ENCODE data around the gene ARHGEF12.

ARHGEF12 gene

GRCh38 chr11:120536091-120536796 is 200.0 kb downstream of the ARHGEF12 start:
- TF ChIP-seq CTCF (IDR thresholded peaks at IDR 0.05) (no peak), ZFX (IDR thresholded peaks at IDR 0.05; ENCODE audit: borderline replicate concordance) (no peak)

GRCh38 chr11:120536797-120537169 is 200.6 kb downstream of the ARHGEF12 start:
- H3K27ac ChIP-seq: no peak overlapping the region
- no peak for TF ChIP-seq ZFX (IDR thresholded peaks at IDR 0.05; ENCODE audit: borderline replicate concordance)
- TF ChIP-seq CTCF (IDR thresholded peaks at IDR 0.05): no peak

More at GRCh38 chr11:120536091-120536796, 200.0 kb downstream of the ARHGEF12 start:
- no peak overlapping the region for H3K27ac ChIP-seq

DNA sequence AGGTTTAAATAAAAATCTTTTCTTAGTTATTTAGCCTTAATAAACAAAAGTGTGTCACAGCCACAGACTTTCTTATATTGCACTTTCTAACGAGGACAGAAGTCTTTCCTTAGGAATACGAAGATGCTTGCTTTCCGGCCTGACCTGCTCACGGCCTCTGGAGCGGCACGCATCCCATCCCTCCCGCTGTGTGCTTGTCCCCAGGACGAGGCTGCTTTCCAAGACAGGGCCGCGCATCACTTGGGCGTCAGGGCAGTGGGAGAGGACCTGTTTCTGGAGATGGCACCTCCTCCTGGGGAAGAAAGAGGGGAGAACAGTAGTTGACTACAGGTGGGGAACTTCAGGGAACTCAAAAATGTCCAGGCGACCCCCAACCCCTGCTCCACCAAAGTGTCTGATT is 201.8 kb downstream of the ARHGEF12 start:
- TF ChIP-seq CTCF (IDR thresholded peaks at IDR 0.05) (no peak), ZFX (IDR thresholded peaks at IDR 0.05; ENCODE audit: borderline replicate concordance) (no peak)
- no peak overlapping the region for H3K27ac ChIP-seq

GRCh38 chr11:120538707-120539106 is 202.5 kb downstream of the ARHGEF12 start:
- no peak for TF ChIP-seq CTCF (IDR thresholded peaks at IDR 0.05)
- no peak for TF ChIP-seq ZFX (IDR thresholded peaks at IDR 0.05; ENCODE audit: borderline replicate concordance)
- H3K27ac ChIP-seq: no peak overlapping the region

All from 22Rv1 (cell line).